GM10266 (cell line): Measurements from ENCODE around the gene YJEFN3.

Experiments
- DNase-seq: peaks from one replicate; pipeline ENCODE4 v3.0.0; 2012; ENCODE audit errors: extremely low spot score
- TF ChIP-seq, protein P1 (sequence below): IDR thresholded peaks from 2 replicates; pipeline ENCODE4 v1.5.1; 2012; ENCODE audit warnings: mild to moderate bottlenecking, low read depth; ENCODE audit not compliant: control insufficient read depth, insufficient read depth; ENCODE audit errors: missing control alignments

YJEFN3 gene

GRCh38 chr19:19561946-19562664, 33.4 kb downstream of the YJEFN3 start:
- TF ChIP-seq, protein P1, sequence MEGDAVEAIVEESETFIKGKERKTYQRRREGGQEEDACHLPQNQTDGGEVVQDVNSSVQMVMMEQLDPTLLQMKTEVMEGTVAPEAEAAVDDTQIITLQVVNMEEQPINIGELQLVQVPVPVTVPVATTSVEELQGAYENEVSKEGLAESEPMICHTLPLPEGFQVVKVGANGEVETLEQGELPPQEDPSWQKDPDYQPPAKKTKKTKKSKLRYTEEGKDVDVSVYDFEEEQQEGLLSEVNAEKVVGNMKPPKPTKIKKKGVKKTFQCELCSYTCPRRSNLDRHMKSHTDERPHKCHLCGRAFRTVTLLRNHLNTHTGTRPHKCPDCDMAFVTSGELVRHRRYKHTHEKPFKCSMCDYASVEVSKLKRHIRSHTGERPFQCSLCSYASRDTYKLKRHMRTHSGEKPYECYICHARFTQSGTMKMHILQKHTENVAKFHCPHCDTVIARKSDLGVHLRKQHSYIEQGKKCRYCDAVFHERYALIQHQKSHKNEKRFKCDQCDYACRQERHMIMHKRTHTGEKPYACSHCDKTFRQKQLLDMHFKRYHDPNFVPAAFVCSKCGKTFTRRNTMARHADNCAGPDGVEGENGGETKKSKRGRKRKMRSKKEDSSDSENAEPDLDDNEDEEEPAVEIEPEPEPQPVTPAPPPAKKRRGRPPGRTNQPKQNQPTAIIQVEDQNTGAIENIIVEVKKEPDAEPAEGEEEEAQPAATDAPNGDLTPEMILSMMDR: no peak
- no peak for DNase-seq

DNA sequence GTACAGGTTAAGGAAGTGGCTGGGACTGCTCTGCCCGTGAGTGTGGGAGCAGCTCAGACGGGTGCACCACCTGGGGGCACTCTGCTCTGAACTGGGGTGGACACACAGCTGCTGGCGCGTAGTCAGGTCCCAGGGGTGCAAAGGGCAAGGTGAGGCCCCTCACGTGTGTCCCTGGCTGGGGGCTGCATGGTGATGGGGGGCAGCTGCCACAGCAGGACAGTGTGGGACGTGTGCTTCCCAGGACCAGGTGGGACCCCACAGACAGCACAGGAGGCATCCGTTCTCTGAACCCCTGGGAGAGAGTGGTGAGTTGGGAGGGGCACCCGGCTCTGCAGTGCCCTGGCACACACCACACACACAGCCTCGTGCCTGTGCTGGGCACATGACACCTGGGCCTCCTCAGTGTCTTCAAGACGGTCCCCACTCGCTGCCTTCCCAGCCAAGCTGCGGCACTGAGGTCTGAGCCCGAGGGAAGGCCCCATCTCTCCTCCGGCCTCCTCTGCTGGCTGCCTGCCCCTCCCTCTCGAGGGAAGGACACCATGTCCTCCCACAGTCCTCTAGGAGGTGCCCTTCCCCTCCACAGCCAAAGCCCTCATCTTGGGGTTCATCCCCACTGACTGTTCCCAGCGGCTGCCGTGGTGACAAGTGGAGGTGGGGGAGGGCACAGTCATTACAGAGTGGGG, 34.1 kb downstream of the YJEFN3 start:
- TF ChIP-seq, protein P1: peak; percentile 7
- DNase-seq: no peak

DNA sequence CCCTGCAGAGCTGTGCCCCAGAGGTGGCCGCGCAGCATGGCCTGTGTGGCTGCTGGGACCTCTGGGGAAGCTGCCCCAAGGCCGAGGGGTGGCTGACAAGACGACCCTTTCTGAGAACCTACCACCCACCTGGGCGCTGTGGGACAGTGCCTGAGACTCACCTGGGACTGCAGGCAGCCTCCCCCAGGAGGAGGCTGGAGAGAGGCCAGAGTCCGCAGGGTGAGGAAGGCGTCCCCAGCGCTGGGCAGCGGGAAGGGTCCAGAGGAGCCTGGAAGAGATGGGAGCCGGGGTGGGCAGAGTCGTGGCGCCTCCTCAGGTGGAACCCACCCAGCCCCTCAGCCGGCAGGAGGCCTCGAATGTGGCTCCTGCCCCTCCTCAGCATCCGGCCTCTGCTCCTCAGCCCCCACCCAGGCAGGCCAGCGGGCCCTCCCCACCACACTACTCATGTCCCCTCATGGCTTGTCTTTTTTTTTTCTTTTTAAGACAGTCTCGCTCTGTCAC, 34.7 kb downstream of the YJEFN3 start:
- no peak for DNase-seq
- TF ChIP-seq, protein P1: no peak

- DNase-seq: no peak
- TF ChIP-seq, protein P1: no peak
Observed at GRCh38 chr19:19566306-19566705, 37.6 kb downstream of the YJEFN3 start.

- TF ChIP-seq, protein P1: no peak
- no peak for DNase-seq
Observed at GRCh38 chr19:19567391-19567790, 38.7 kb downstream of the YJEFN3 start.

DNA sequence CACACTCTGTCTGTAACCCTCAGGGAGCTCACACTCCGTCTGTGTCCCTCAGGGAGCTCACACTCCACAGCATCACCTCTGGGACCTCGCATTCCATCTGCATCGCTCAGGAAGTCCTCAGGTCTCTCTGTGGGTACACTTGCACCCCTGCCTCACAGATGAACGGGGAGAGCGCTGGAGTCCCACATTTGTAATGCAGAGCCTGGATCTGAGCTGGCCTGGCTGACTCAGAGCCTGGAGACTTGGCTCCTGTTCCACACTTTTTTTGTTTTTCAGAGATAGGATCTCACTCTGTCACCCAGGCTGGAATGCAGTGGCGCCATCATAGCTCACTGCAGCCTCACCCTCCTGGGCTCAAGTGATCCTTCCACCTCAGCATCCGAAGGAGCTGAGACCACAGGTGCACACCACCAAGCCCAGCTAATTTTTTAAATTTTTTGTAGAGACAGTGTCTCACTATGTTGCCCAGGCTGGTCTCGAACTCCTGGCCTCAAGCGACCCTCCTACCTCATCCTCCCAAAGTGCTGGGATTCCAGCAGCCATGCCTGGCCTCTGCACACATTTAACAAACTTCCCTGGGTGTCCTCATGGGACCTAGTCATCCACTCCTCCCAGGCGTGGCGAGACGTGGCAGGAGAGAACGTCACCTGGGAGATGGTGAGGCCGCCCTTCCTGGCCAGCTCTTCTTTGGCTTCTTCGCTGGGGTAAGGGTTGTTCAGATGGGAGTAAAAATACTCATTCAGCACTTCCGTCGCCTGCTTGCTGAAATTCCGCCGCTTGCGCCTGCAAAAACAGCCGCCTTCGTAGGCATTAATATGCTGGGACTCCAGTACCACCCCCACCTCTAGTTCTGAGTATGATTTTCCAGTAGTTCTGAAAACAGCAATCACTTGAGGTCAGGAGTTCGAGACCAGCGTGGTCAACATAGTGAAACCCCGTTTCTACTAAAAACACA, 40.4 kb downstream of the YJEFN3 start:
- DNase-seq: no peak

More for the DNA sequence above, 40.4 kb downstream of the YJEFN3 start:
- TF ChIP-seq, protein P1: no peak
